ENCODE measurements around the gene LAMA2.

Gene LAMA2

GRCh38 chr6:129516787-129517186, 633.8 kb downstream of the LAMA2 start:
- H3K4me3 Mint-ChIP-seq: no peak overlapping the region
- H3K36me3 Mint-ChIP-seq (ENCODE audit: low read depth): no peaks in the 10 kb centered on the region
- peaks cover 3% of the 10 kb centered on the region for H3K4me1 Mint-ChIP-seq (ENCODE audit: low read depth)
- no peaks in the 10 kb centered on the region for H3K27me3 Mint-ChIP-seq
- DNase-seq: no peak
- H3K9me3 Mint-ChIP-seq: no peaks in the 10 kb centered on the region
- no peak overlapping the region for H3K27ac Mint-ChIP-seq

DNA sequence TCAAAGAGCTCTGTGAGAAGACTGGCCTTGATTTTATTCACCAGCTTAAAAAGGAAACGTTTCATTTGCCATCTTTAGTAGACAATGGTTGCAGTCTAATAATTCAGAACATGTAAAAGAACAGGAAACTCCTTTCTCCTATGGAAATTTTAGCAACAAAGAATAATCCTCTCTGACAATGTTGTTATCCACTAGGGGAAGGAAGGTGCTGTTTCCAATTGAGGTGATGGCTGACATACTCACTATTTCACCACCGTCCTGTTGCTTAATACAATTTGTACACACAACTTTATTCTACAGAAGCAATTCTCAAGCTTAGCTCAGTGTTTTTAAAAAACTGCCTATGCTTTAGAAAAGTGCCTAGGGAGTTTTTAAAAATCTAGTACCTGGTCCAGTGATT, 634.4 kb downstream of the LAMA2 start:
- Mint-ChIP-seq H3K4me3 (no peak overlapping the region), H3K36me3 (ENCODE audit: low read depth) (no peaks in the 10 kb centered on the region), H3K27me3 (no peaks in the 10 kb centered on the region), H3K27ac (no peak overlapping the region), H3K9me3 (no peaks in the 10 kb centered on the region), H3K4me1 (ENCODE audit: low read depth) (peaks cover 3% of the 10 kb centered on the region)
- DNase-seq: no peak

- H3K27me3 Mint-ChIP-seq: no peaks in the 10 kb centered on the region
- no peak overlapping the region for H3K27ac Mint-ChIP-seq
- no peak overlapping the region for H3K4me3 Mint-ChIP-seq
- DNase-seq: no peak
- H3K36me3 Mint-ChIP-seq (ENCODE audit: low read depth): no peaks in the 10 kb centered on the region
- peaks cover 3% of the 10 kb centered on the region for H3K4me1 Mint-ChIP-seq (ENCODE audit: low read depth)
- no peaks in the 10 kb centered on the region for H3K9me3 Mint-ChIP-seq
These were observed 636.8 kb downstream of the LAMA2 start for GRCh38 chr6:129519750-129520149.

DNA sequence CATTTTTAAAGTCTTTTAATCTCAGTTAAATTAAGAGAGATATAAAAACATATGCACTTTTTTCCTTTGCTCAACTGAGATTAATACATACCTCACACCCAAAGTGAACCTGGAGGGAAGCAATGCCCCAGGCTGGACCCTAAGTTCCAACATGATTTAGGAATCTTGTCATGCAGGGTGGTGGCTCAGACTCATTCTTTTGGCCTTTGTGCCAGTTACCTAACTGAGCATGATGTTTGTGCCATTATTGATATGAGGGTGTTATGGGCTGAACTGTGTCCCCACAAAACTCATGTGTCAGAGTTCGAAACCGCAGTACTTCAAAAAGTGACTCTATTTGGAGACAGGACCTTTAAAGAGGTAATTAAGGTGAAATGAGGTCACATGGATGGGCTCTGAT, 639.0 kb downstream of the LAMA2 start:
- no peak for DNase-seq
- Mint-ChIP-seq H3K27me3 (peaks cover 3% of the 10 kb centered on the region), H3K9me3 (no peaks in the 10 kb centered on the region), H3K27ac (no peak overlapping the region), H3K36me3 (ENCODE audit: low read depth) (no peaks in the 10 kb centered on the region), H3K4me1 (ENCODE audit: low read depth) (peaks cover 3% of the 10 kb centered on the region), H3K4me3 (no peak overlapping the region)

DNA sequence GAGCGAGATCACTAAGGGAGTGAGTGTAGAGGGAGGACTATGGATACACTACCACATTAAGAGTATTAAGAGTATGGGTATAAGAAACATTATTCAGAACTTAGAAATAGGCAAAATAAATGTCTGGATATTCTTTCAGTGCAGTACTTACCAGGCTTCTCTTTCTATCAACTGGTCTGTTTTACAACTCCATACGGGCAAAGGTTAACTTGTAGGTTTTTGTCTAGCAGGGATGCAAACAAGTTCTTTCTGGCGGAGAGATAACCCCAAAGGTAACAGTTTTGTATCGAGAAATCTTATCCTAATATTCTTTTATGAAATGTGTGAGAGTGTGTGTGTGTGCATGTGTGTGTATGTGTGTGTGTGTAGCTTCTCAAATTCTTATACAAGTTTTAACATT, 640.9 kb downstream of the LAMA2 start:
- peaks cover 3% of the 10 kb centered on the region for H3K27me3 Mint-ChIP-seq
- no peak for DNase-seq
- H3K36me3 Mint-ChIP-seq (ENCODE audit: low read depth): no peaks in the 10 kb centered on the region
- H3K4me3 Mint-ChIP-seq: no peak overlapping the region
- H3K9me3 Mint-ChIP-seq: no peaks in the 10 kb centered on the region
- H3K27ac Mint-ChIP-seq: no peak overlapping the region
- peaks cover 3% of the 10 kb centered on the region for H3K4me1 Mint-ChIP-seq (ENCODE audit: low read depth)

GRCh38 chr6:129525055-129525454, 642.1 kb downstream of the LAMA2 start:
- DNase-seq: no peak
- Mint-ChIP-seq H3K9me3 (no peaks in the 10 kb centered on the region), H3K4me1 (ENCODE audit: low read depth) (peaks cover 3% of the 10 kb centered on the region), H3K27me3 (peaks cover 3% of the 10 kb centered on the region), H3K4me3 (no peak overlapping the region), H3K36me3 (ENCODE audit: low read depth) (no peaks in the 10 kb centered on the region), H3K27ac (no peak overlapping the region)

- peaks cover 2% of the 10 kb centered on the region for H3K9me3 Mint-ChIP-seq
- DNase-seq: no peak
- no peak overlapping the region for H3K4me3 Mint-ChIP-seq
- no peaks in the 10 kb centered on the region for H3K27me3 Mint-ChIP-seq
- no peaks in the 10 kb centered on the region for H3K36me3 Mint-ChIP-seq (ENCODE audit: low read depth)
- H3K4me1 Mint-ChIP-seq (ENCODE audit: low read depth): no peaks in the 10 kb centered on the region
- no peak overlapping the region for H3K27ac Mint-ChIP-seq
These were observed 652.0 kb downstream of the LAMA2 start for GRCh38 chr6:129534926-129535325.

DNA sequence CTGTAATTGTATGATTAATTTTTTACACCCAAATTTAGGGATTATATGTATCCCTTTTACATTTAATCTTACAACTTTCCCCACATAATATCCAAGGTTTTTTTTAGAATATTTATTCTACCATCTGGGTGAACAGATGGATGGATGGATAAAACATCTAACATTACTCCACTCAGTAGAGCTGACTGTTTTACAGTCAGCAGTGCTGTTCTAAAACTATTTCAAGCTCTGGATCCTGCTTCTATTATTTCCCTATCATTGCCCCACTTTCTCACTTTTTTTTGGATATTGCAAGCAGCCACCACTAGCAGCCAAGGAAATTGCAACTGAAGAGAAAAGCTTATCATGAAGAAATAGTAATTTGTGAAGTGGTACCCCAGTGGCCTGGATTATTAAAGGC, 653.3 kb downstream of the LAMA2 start:
- Mint-ChIP-seq H3K4me1 (ENCODE audit: low read depth) (no peaks in the 10 kb centered on the region), H3K27ac (no peak overlapping the region), H3K36me3 (ENCODE audit: low read depth) (no peaks in the 10 kb centered on the region), H3K27me3 (no peaks in the 10 kb centered on the region), H3K9me3 (peaks cover 2% of the 10 kb centered on the region), H3K4me3 (no peak overlapping the region)
- no peak for DNase-seq

DNA sequence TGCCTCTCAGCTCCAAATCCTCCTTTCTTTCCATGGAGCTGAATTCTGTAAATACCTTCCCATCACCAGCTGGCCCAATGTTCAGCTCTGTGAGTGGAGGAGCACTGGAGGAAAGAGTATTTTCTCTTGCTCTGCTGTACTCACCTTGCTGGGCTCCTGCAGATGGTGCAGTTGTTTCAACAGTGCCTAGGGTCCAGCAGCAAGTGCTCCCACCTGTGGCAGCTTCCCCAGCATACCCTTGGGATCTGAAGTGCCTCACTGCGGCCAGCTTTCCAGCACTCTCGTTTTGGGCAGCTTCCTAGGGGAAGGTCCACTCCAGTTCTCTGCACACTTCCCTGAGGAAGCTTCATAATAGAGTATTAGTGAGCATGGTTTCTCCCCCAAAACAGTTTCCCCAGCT, 656.1 kb downstream of the LAMA2 start:
- H3K4me3 Mint-ChIP-seq: no peak overlapping the region
- peaks cover under 1% of the 10 kb centered on the region for H3K4me1 Mint-ChIP-seq (ENCODE audit: low read depth)
- no peak for DNase-seq
- no peak overlapping the region for H3K27ac Mint-ChIP-seq
- no peaks in the 10 kb centered on the region for H3K27me3 Mint-ChIP-seq
- no peaks in the 10 kb centered on the region for H3K36me3 Mint-ChIP-seq (ENCODE audit: low read depth)
- no peaks in the 10 kb centered on the region for H3K9me3 Mint-ChIP-seq

DNA sequence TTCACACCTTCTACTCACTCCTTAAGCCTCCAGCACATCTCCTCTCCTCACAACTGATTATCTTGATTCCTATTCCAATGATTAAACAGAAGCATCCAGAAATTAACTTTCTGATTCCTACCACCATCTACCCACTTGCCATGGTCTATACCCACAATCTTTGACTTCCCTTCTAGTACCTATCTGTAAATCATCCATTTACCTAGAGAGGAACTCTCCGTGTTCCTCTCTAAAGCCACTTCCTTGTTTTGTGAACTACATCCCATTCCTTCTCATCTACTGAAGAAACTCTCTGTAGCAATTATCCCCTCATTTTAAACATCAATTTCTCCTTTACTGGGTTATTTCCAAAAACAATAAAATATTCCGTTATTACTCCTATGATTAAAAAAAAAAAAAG, 659.8 kb downstream of the LAMA2 start:
- Mint-ChIP-seq H3K36me3 (ENCODE audit: low read depth) (no peaks in the 10 kb centered on the region), H3K4me3 (no peak overlapping the region), H3K4me1 (ENCODE audit: low read depth) (peaks cover 4% of the 10 kb centered on the region), H3K27me3 (no peaks in the 10 kb centered on the region), H3K9me3 (no peaks in the 10 kb centered on the region), H3K27ac (no peak overlapping the region)
- no peak for DNase-seq

DNA sequence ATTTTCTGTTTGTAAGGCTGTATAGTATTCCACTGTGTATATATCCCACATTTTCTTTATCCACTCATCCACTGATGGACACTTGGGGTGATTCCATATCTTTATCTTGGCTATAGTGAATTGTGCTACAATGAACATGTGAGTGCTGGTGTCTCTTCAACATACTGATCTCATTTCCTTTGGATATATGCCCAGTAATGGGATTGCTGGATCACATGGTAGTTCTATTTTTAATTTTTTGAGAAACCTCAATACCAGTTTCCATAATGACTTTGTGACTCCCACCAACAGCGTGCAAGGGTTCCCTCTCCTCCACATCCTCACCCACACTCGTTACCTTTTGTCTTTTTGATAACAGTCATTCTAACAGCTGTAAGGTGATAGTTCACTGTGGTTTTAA, 661.0 kb downstream of the LAMA2 start:
- H3K9me3 Mint-ChIP-seq: no peaks in the 10 kb centered on the region
- H3K27me3 Mint-ChIP-seq: no peaks in the 10 kb centered on the region
- no peak for DNase-seq
- H3K4me1 Mint-ChIP-seq (ENCODE audit: low read depth): peaks cover 4% of the 10 kb centered on the region
- H3K27ac Mint-ChIP-seq: no peak overlapping the region
- no peak overlapping the region for H3K4me3 Mint-ChIP-seq
- H3K36me3 Mint-ChIP-seq (ENCODE audit: low read depth): no peaks in the 10 kb centered on the region

DNA sequence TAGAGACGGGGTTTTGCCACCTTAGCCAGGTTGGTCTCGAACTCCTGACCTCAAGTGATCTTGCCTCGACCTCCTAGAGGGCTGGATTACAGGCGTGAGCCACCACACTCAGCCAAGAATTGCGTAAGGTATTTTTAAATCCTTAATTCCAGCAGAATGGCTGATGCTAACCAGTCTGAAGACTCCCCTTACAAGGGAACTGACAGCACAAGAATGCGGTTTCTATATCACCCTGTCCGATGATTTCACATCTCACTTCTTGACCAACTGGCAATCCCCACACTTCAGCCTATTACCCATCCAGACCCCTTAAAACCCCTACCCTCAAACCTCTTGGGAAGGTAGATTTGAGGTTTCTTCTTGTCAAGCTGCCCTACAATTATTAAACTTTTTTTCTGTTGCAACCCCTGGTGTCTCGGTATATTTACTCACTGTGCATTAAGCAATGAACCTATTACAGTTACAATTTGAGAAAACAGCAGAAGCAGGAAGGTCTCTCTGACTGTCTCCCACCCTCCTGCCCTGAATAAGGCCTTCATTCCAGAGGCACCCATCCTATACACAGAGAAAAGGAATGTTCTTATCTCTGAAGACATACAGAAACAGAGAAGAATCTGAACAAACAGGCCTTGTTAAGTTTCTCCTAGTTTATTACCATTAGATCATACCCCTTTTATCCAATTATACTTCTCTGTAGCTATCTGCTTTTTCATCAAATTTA, 662.1 kb downstream of the LAMA2 start:
- H3K36me3 Mint-ChIP-seq (ENCODE audit: low read depth): no peaks in the 10 kb centered on the region
- H3K4me1 Mint-ChIP-seq (ENCODE audit: low read depth): peaks cover 4% of the 10 kb centered on the region
- H3K9me3 Mint-ChIP-seq: no peaks in the 10 kb centered on the region
- no peak overlapping the region for H3K27ac Mint-ChIP-seq
- no peak for DNase-seq
- H3K4me3 Mint-ChIP-seq: no peak overlapping the region
- no peaks in the 10 kb centered on the region for H3K27me3 Mint-ChIP-seq

- no peaks in the 10 kb centered on the region for H3K36me3 Mint-ChIP-seq (ENCODE audit: low read depth)
- H3K4me3 Mint-ChIP-seq: no peak overlapping the region
- H3K27ac Mint-ChIP-seq: no peak overlapping the region
- peaks cover 4% of the 10 kb centered on the region for H3K4me1 Mint-ChIP-seq (ENCODE audit: low read depth)
- DNase-seq: no peak
- no peaks in the 10 kb centered on the region for H3K27me3 Mint-ChIP-seq
- H3K9me3 Mint-ChIP-seq: no peaks in the 10 kb centered on the region
These were observed 663.8 kb downstream of the LAMA2 start for GRCh38 chr6:129546702-129547101.

DNA sequence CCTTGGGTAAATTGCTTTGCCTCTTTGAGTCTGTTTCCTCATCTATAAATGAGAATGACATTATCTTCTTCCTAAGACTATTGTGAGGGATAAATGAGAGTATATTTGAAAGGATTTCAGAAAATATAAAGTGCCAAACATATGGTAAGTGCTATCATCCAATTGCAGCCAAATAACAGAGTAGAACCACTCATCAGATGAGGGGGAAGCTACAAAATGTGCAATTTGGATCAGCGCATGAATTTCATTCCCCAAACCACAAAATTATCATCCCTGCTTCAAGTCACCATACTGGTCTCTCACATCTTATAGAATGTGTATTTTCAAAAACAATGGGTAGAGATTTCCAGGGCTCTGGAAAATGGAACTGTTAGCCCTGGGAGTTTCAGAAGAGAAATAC, 668.5 kb downstream of the LAMA2 start:
- no peak for DNase-seq
- Mint-ChIP-seq H3K4me3 (no peak overlapping the region), H3K27me3 (no peaks in the 10 kb centered on the region), H3K36me3 (ENCODE audit: low read depth) (no peaks in the 10 kb centered on the region), H3K27ac (no peak overlapping the region), H3K9me3 (no peaks in the 10 kb centered on the region), H3K4me1 (ENCODE audit: low read depth) (no peaks in the 10 kb centered on the region)

DNA sequence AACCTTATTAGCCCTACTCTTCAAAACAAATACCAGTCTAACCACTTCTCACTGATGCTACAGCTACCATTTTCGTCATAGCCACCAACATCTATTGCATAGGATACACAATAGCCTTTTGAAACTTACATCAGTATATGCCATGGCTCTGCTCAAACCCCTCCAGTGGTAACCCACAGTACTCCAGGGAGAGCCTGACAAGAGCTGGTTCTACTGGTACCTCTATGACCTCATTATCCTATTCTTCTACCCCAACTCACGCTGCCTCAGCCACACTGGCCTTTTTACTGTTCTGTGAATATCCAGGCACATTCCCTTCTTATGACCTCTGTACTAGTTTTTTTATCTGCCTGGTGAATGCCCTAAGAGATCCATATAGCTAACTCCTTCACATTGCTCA, 669.5 kb downstream of the LAMA2 start:
- Mint-ChIP-seq H3K27me3 (peaks cover 1% of the 10 kb centered on the region), H3K36me3 (ENCODE audit: low read depth) (no peaks in the 10 kb centered on the region), H3K4me3 (no peak overlapping the region), H3K9me3 (no peaks in the 10 kb centered on the region), H3K4me1 (ENCODE audit: low read depth) (no peaks in the 10 kb centered on the region), H3K27ac (no peak overlapping the region)
- DNase-seq: no peak

All from activated T-cell treated with anti-CD3 and anti-CD28 coated beads, Interleukin-2, amount 50 U/mL, for 24 hours (primary cell).